Psoas muscle (tissue), 8 donors: ENCODE data around the gene NR5A2. TPM values are rescaled to one million over a fixed set of nuclear protein-coding genes. Genes with fewer than 3 reads are reported as not detected.

Experiments used
- ATAC-seq, 4 donors: fragments of 200-7000 bp; cut with Tn5 transposase; one replicate each; pipeline ENCODE4 v1.9.1; 2020; ENCODE audit warnings: moderate library complexity in 3 of 4, mild to moderate bottlenecking in 2 of 4
- DNase-seq, 2 donors: peaks; one replicate each; pipeline ENCODE4 v3.0.0-alpha.2; 2020
- H3K27ac ChIP-seq: fragments of 200-600 bp; one replicate; pipeline ENCODE4 v1.8.0; 2022
- H3K27me3 ChIP-seq, 3 donors: fragments of 200-600 bp in 1 of 3; one replicate each; pipeline versions ENCODE4 v1.6.1 to v1.8.0; 2013 to 2022; ENCODE audit warnings: low read length in 2 of 3, mild to moderate bottlenecking in 2 of 3, moderate library complexity in 1 of 3; ENCODE audit not compliant: insufficient read depth in 3 of 3
- H3K36me3 ChIP-seq, 2 donors: fragments of 200-600 bp in 1 of 2; one replicate each; pipeline versions ENCODE4 v1.6.1 to v1.8.0; 2013 to 2022; ENCODE audit warnings: low read depth in 1 of 2, mild to moderate bottlenecking in 1 of 2, moderate library complexity in 1 of 2; ENCODE audit not compliant: insufficient read depth in 1 of 2
- H3K4me1 ChIP-seq: fragments of 200-600 bp; one replicate; pipeline ENCODE4 v1.8.0; 2022
- H3K4me3 ChIP-seq: fragments of 200-600 bp; one replicate; pipeline ENCODE4 v1.8.0; 2022; ENCODE audit warnings: mild to moderate bottlenecking
- H3K9me3 ChIP-seq: fragments of 200-600 bp; one replicate; pipeline ENCODE4 v1.8.0; 2022
- WGBS, 3 donors: extraction: QIAGEN DNeasy Blood & Tissue Kit; methylation state at CpG; one replicate each; pipeline versions ENCODE4 v1.1.6 to v1.1.7; 2013; 5-methylcytosine and 5-hydroxymethylcytosine counted together
- intact Hi-C, 2 donors: fragments of 100-400 bp; cut with DNase I; formaldehyde crosslinking; loops; one replicate each; pipeline versions ENCODE4 v1.11.0 to v1.14.2; 2022
- polyA plus RNA-seq, 3 donors: library from polyadenylated mRNA; stranded (reverse); fragments of 200-250 nt; gene quantifications; one replicate each; pipeline ENCODE4 v1.2.3, GENCODE V29; 2013
- total RNA-seq, 4 donors: library from RNA; stranded (reverse); fragmentation: NEBNext Ultra II Directional in 2 of 4; extraction: Animal tissue kit (Norgen Biotek cat#: 25700) in 2 of 4; gene quantifications; one replicate each; pipeline versions ENCODE4 v1.2.1 to v1.2.4, GENCODE V29; 2021 to 2023
- TF ChIP-seq, protein P1 (sequence below): fragments of 200-600 bp; IDR thresholded peaks from one replicate; pipeline ENCODE4 v1.8.0; 2022; ENCODE audit warnings: antibody characterized with exemption
- donor health status: healthy with polysubstance abuse.
- donor health status: DM: no; HTN: no; CAD: no; lungs with moderate emphysema.
- donor health status: Bipolar disorder and iron deficiency.
- donor health status: healthy.
- donor health status: DM: yes; HTN: yes; CAD: no.
- donor health status: DM: no; HTN: no; CAD: no.
- donor health status: DM: no; HTN: no; CAD: no.
- donor health status: DM: yes; HTN: yes; CAD: no.

Gene NR5A2
- total and polyA plus RNA-seq, 7 donors: 0.27 to 1.2 (median 0.60) TPM

DNA sequence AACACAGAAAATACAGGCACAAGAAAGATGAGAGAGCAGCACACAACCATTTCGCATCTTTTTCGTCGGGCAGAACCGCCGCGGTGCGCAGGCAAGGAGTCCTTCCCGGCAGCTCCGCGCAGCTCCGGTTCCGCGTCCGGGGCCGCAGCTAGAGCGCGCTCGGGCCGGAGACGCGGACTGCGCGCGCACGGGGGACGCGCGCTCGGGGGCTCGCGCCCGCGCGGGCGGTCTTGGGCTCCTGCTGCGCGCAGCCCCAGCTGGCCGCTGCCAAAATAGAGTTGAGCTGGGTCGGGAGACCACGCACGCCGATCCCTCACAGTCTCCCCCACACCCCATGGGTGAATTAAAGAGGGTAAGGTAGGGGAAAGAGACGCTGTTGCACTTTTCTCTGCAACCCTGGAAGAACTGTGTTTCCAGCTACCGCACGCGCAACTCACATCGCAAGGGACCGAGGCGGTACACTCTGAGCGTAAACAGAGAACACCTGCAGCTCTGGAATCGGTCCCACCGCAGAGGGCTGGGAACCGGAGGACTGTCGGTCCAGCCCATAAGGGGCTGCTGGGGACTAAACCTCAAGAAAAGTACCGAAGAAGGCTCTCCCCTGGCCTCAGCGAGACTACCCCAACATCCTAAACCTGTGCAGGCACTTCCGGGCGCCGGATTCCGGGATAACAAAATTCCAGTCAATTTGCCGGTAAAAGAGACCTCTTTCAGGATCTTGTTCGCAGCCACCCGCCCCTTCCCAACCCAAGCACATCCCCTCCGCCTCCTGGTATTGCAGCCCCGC lies 1.7 kb downstream of the NR5A2 start:
- DNase-seq (no peak), ATAC-seq (peak; percentile 36 to 66 (median 39))
- H3K4me1 ChIP-seq: no peaks in the 10 kb centered on the region
- WGBS, 3 donors: 2 to 4% (median 2%) methylated on average over 64 to 65 of the region's 65 CpGs
- intact Hi-C loops: no loop called here
- H3K9me3 ChIP-seq: no peaks in the 10 kb centered on the region
- H3K27ac ChIP-seq: no peak overlapping the region
- peak overlapping the region; percentile 62 for H3K4me3 ChIP-seq
- TF ChIP-seq, protein P1, sequence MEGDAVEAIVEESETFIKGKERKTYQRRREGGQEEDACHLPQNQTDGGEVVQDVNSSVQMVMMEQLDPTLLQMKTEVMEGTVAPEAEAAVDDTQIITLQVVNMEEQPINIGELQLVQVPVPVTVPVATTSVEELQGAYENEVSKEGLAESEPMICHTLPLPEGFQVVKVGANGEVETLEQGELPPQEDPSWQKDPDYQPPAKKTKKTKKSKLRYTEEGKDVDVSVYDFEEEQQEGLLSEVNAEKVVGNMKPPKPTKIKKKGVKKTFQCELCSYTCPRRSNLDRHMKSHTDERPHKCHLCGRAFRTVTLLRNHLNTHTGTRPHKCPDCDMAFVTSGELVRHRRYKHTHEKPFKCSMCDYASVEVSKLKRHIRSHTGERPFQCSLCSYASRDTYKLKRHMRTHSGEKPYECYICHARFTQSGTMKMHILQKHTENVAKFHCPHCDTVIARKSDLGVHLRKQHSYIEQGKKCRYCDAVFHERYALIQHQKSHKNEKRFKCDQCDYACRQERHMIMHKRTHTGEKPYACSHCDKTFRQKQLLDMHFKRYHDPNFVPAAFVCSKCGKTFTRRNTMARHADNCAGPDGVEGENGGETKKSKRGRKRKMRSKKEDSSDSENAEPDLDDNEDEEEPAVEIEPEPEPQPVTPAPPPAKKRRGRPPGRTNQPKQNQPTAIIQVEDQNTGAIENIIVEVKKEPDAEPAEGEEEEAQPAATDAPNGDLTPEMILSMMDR: no peak
- H3K27me3 ChIP-seq: peaks cover 0 to 71% (median 3%) of the 10 kb centered on the region in 3 donors
- no peaks in the 10 kb centered on the region for H3K36me3 ChIP-seq

DNA sequence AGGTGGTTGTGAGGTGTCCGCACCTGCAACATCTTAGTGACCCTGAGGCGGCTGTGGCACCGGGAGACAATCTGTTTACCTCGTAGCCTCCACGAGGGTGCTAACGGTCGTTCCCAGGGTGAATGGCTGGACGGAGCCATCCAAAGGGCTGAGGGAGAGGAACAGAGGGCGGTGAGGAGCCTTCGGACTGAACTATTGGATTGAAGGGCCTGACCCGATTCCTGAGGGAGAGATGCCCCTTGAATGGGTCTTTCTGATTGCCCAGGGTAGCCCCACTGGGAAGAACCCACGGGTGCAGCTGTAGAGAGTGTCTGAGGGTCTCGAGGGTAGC lies 2.3 kb downstream of the NR5A2 start:
- Histone ChIP-seq H3K4me3 (no peak overlapping the region), H3K4me1 (no peaks in the 10 kb centered on the region), H3K27ac (no peak overlapping the region), H3K27me3 (peaks cover 0 to 75% (median 3%) of the 10 kb centered on the region in 3 donors), H3K36me3 (no peaks in the 10 kb centered on the region), H3K9me3 (no peaks in the 10 kb centered on the region)
- ATAC-seq (no peak), DNase-seq (no peak)
- intact Hi-C loops: no loop called here
- TF ChIP-seq, protein P1: no peak
- 25 to 31% (median 25%) methylated on average over 13 of the region's 13 CpGs for WGBS, 3 donors

DNA sequence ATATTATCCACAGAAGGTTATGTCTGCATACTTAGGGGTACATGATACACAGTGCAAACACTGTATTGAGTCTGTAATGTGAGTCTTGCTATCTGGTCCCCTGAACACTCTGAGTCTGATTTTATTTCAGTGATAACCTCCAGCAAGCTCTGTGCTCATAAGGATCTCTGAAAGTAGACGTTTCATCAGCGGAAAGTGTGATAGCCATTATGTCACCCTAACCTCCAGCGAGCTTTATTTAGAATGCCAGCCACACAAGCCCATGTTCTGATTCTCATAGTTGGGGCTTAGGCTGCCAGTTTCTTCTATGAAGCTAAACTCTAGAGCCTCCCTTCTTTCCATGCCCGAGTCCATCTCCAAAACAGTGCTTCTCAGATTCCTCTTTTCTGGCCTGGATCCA lies 3.3 kb downstream of the NR5A2 start:
- DNase-seq (no peak), ATAC-seq (no peak)
- intact Hi-C loops: no loop called here
- Histone ChIP-seq H3K27ac (no peak overlapping the region), H3K36me3 (no peaks in the 10 kb centered on the region), H3K27me3 (peaks cover 0 to 81% (median 10%) of the 10 kb centered on the region in 3 donors), H3K4me1 (peaks cover 6% of the 10 kb centered on the region), H3K9me3 (no peaks in the 10 kb centered on the region), H3K4me3 (no peak overlapping the region)
- TF ChIP-seq, protein P1: no peak
- 20 to 64% (median 53%) methylated on average over 4 of the region's 4 CpGs for WGBS, 3 donors

DNA sequence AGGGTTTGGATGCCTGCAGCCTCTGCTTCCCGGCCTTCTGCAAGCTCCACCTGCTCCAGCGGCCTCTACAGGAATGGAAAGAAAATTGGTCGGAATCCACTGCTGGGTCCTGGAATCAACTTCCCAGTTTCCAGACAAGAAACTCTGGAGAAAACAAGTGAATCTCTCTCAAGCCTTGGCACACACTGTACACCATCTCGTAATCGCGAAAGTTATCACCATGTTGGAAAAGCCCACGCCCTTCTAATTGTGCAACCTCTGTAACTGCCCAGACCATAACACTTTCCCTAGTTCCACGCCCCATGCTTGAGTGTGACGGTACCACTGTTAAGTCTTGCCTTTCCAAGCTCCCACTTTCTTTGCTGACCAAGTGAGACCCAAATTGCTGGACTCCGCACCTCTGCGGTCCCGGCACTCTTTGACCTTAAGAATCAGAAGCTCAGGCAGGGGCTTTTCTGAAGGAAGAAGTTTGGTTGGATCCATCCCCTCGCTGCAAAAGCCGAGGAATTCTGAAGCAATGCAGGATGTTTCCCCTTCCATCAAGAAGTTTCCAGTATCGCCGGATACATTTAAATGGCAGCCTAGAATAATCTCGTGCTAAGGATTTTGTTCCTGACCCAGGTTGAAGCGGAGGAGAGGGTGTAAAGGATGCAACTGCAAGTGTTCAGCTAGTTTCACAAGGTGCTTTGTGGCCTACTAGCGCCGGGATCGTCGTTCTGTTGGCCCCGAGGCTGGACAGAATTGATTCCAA lies 6.2 kb downstream of the NR5A2 start:
- H3K4me3 ChIP-seq: no peak overlapping the region
- no peak overlapping the region for H3K27ac ChIP-seq
- intact Hi-C loops: no loop called here
- peaks cover 6% of the 10 kb centered on the region for H3K4me1 ChIP-seq
- TF ChIP-seq, protein P1: no peak
- 46 to 60% (median 52%) methylated on average over 23 of the region's 23 CpGs for WGBS, 3 donors
- no peaks in the 10 kb centered on the region for H3K9me3 ChIP-seq
- DNase-seq (no peak), ATAC-seq (no peak)
- no peaks in the 10 kb centered on the region for H3K36me3 ChIP-seq
- H3K27me3 ChIP-seq: peaks cover 0 to 95% (median 25%) of the 10 kb centered on the region in 3 donors
